Ovary (tissue), 9 donors: ENCODE data around the gene PFKP. TPM values are rescaled to one million over a fixed set of nuclear protein-coding genes. Genes with fewer than 3 reads are reported as not detected.

Experiments
- DNase-seq, 5 donors: peaks; one replicate each; pipeline ENCODE4 v3.0.0-alpha.2; 2019 to 2020
- H3K27ac ChIP-seq, 2 donors: fragments of 200-600 bp; one replicate each; pipeline versions ENCODE4 v1.5.1 to v1.8.0; 2019 to 2022
- H3K27me3 ChIP-seq: fragments of 200-600 bp; one replicate; pipeline ENCODE4 v1.8.0; 2022
- H3K36me3 ChIP-seq: fragments of 200-600 bp; sonication (generic); one replicate; pipeline ENCODE4 v1.5.1; 2019
- H3K4me1 ChIP-seq: one replicate; pipeline ENCODE4 v1.8.1; 2013; ENCODE audit warnings: mild to moderate bottlenecking, moderate library complexity; ENCODE audit not compliant: insufficient read depth
- H3K4me3 ChIP-seq: fragments of 200-600 bp; sonication (generic); one replicate; pipeline ENCODE4 v1.5.1; 2017
- H3K9me3 ChIP-seq, 2 donors: fragments of 200-600 bp in 1 of 2; sonication (generic) in 1 of 2; one replicate each; pipeline versions ENCODE4 v1.5.1 to v1.8.1; 2013 to 2019; ENCODE audit warnings: mild to moderate bottlenecking in 1 of 2, moderate library complexity in 1 of 2
- EP300 ChIP-seq: sonication (generic); formaldehyde crosslinking; IDR thresholded peaks from one replicate; pipeline ENCODE4 v1.6.1; 2017; ENCODE audit warnings: antibody characterized with exemption
- POLR2A ChIP-seq: fragments of 450-650 bp; IDR thresholded peaks from one replicate; pipeline ENCODE4 v1.6.1; 2017; ENCODE audit warnings: antibody characterized with exemption, mild to moderate bottlenecking, moderate library complexity
- WGBS, 3 donors: extraction: QIAGEN DNeasy Blood & Tissue Kit in 1 of 3; methylation state at CpG; one replicate each; pipeline versions ENCODE4 v1.1.5 to v1.1.7; 2013 to 2017; 5-methylcytosine and 5-hydroxymethylcytosine counted together
- intact Hi-C, 4 donors: fragments of 100-400 bp; cut with DNase I; formaldehyde crosslinking; loops; one replicate each; pipeline versions ENCODE4 v1.11.0 to v1.15.1; 2022 to 2023
- polyA plus RNA-seq, 2 donors: library from polyadenylated mRNA; stranded (reverse); fragments of 200-250 nt in 1 of 2; fragments of 350-450 nt in 1 of 2; fragmentation: Illumina TruSeq in 1 of 2; extraction: RNeasy Lipid Tissue Mini Kit (QIAGEN cat#74804) in 1 of 2; gene quantifications; one replicate each; pipeline ENCODE4 v1.2.3, GENCODE V29; 2013 to 2014
- total RNA-seq, 7 donors: library from RNA; depleted of rRNA in 2 of 7; stranded (reverse); fragments of >200 nt in 2 of 7; fragmentation: NEBNext Ultra II Directional in 3 of 7; extraction: Animal tissue kit (Norgen Biotek cat#: 25700) in 3 of 7; gene quantifications; one replicate each; pipeline versions ENCODE4 v1.1.0 to v1.2.4, GENCODE V29; 2016 to 2023
- TF ChIP-seq, protein P1 (sequence below), 3 donors: fragments of 450-650 bp in 2 of 3; fragments of 200-600 bp in 1 of 3; IDR thresholded peaks; one replicate each; pipeline versions ENCODE4 v1.5.1 to v1.8.0; 2016 to 2022; ENCODE audit warnings: antibody characterized with exemption in 3 of 3, mild to moderate bottlenecking in 1 of 3
- donor health status: DM: no; HTN: no; CAD: no; lungs with moderate emphysema.
- donor health status: DM: no; HTN: no; CAD: no.
- donor health status: Bipolar disorder and iron deficiency.
- donor health status: DM: yes; HTN: yes; CAD: no.
- donor health status: DM: no; HTN: no; CAD: no.
- donor health status: DM: yes; HTN: yes; CAD: no.

PFKP gene
- total and polyA plus RNA-seq, 9 donors = 12.4 to 74.9 (median 23.1) TPM

DNA sequence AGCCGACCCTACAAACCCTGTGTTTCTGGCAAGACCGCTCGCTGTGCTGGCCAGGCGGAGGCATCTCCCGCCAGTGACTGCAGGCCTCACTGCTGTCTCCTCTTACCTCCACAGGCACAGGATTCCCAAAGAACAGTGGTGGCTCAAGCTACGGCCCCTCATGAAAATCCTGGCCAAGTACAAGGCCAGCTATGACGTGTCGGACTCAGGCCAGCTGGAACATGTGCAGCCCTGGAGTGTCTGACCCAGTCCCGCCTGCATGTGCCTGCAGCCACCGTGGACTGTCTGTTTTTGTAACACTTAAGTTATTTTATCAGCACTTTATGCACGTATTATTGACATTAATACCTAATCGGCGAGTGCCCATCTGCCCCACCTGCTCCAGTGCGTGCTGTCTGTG lies 69.0 kb downstream of the PFKP start:
- no peaks in the 10 kb centered on the region for H3K36me3 ChIP-seq
- no peaks in the 10 kb centered on the region for H3K4me1 ChIP-seq
- intact Hi-C loops = no loop called here
- no peak overlapping the region for H3K4me3 ChIP-seq
- peak overlapping the region in 1 of 2 donors; percentile 20 for H3K27ac ChIP-seq
- 31 to 65% (median 45%) methylated on average over 14 of the region's 14 CpGs for WGBS, 3 donors
- DNase-seq = peak; percentile 64 to 72 (median 68)
- TF ChIP-seq POLR2A (no peak), EP300 (no peak)
- TF ChIP-seq, protein P1, sequence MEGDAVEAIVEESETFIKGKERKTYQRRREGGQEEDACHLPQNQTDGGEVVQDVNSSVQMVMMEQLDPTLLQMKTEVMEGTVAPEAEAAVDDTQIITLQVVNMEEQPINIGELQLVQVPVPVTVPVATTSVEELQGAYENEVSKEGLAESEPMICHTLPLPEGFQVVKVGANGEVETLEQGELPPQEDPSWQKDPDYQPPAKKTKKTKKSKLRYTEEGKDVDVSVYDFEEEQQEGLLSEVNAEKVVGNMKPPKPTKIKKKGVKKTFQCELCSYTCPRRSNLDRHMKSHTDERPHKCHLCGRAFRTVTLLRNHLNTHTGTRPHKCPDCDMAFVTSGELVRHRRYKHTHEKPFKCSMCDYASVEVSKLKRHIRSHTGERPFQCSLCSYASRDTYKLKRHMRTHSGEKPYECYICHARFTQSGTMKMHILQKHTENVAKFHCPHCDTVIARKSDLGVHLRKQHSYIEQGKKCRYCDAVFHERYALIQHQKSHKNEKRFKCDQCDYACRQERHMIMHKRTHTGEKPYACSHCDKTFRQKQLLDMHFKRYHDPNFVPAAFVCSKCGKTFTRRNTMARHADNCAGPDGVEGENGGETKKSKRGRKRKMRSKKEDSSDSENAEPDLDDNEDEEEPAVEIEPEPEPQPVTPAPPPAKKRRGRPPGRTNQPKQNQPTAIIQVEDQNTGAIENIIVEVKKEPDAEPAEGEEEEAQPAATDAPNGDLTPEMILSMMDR (IDR thresholded peaks at IDR 0.05) = no peak
- H3K9me3 ChIP-seq = no peaks in the 10 kb centered on the region
- H3K27me3 ChIP-seq = no peaks in the 10 kb centered on the region

- no peak for TF ChIP-seq POLR2A
- TF ChIP-seq EP300 = no peak
- TF ChIP-seq, protein P1 (IDR thresholded peaks at IDR 0.05) = no peak
- intact Hi-C loops = no loop called here
- no peaks in the 10 kb centered on the region for H3K9me3 ChIP-seq
- H3K36me3 ChIP-seq = no peaks in the 10 kb centered on the region
- H3K27ac ChIP-seq = peak overlapping the region; percentile 20 to 22
- no peaks in the 10 kb centered on the region for H3K27me3 ChIP-seq
- H3K4me3 ChIP-seq = no peak overlapping the region
- 27 to 44% (median 31%) methylated on average over 21 of the region's 21 CpGs for WGBS, 3 donors
- H3K4me1 ChIP-seq = no peaks in the 10 kb centered on the region
- DNase-seq = peak; percentile 52 to 80 (median 66)
Measured at GRCh38 chr10:3136763-3137611, 69.6 kb downstream of the PFKP start.

DNA sequence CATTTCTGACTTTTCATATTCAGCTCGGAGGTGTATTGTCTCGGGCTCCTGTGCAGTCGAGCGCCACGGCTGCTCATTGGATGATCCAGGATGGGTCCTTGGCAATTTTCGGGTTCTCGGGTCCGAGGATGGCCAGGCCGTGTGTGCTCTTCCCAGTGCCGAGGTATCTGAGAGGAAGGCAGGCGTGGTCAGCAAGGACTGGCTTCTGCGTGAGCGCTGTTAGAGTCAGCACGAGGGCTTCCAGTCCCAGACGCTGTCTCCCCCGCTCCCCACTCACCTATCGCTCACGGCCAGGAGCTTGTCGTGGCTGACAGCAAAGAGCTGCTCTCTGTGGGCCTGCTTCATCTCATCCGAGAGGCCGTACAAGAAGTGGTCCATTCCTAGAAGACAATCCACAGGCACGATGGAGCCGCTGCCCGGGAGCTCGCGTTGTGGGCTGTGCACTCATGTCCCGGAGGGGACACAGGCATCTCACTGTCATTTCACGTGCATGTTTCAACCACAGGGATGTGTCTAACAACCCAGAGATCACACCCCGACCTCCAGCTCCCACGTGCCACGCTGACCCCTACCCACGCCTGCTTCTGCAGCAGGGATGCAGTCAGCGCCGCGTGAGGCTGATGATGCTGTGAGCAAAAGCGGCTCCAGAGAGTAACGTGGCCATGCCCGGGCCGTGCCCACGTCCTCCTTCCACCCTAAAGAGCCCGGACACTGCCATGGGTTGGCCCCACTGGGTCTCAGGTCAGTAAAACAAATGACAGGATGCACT lies 70.8 kb downstream of the PFKP start:
- WGBS, 3 donors = 91 to 92% (median 91%) methylated on average over 41 of the region's 41 CpGs
- no peaks in the 10 kb centered on the region for H3K4me1 ChIP-seq
- intact Hi-C loops = no loop called here
- no peaks in the 10 kb centered on the region for H3K27me3 ChIP-seq
- H3K4me3 ChIP-seq = no peak overlapping the region
- TF ChIP-seq, protein P1 (IDR thresholded peaks at IDR 0.05) = no peak
- no peak for TF ChIP-seq EP300
- no peak for DNase-seq
- H3K36me3 ChIP-seq = no peaks in the 10 kb centered on the region
- no peaks in the 10 kb centered on the region for H3K9me3 ChIP-seq
- peak overlapping the region in 1 of 2 donors; percentile 22 for H3K27ac ChIP-seq

DNA sequence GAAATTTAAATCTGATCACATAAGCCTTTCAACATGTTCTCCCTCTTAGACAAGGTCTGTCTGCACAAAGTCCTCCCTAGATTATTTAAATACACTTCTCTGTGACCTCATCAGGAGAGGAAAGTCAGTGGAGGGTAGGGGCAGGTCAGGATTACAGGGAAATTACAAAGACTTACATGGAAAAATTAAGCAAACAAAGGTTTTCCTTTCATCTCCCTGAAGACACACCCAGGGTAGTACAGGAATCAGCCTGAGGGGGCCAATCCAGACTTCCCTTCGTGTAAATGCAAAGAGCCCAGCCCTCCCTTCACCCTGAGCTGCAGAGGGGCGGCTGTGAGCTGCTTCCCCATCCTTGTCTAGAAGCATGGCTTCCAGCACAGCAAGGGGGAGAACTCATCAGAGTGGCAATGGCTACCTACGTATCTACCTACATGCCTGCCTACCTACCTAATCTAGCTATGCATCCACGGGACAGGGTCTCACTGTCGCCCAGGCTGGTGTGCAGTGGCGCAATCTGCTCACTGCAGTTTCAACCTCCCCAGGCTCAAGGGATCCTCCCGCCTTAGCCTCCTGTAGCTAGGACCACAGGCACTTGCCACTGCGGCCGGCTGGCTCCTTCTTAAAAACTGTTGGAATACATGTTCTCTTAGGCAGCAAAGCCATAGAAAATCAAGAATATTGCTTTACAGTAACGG lies 72.0 kb downstream of the PFKP start:
- Histone ChIP-seq H3K36me3 (no peaks in the 10 kb centered on the region), H3K27ac (no peak overlapping the region), H3K4me1 (no peaks in the 10 kb centered on the region), H3K9me3 (no peaks in the 10 kb centered on the region), H3K27me3 (no peaks in the 10 kb centered on the region), H3K4me3 (no peak overlapping the region)
- intact Hi-C loops = no loop called here
- TF ChIP-seq, protein P1 (IDR thresholded peaks at IDR 0.05) = no peak
- TF ChIP-seq EP300 (no peak), POLR2A (no peak)
- 88 to 95% (median 92%) methylated on average over 10 of the region's 10 CpGs for WGBS, 3 donors
- no peak for DNase-seq
